Measurements from ENCODE around the gene TENM3. TPM values are rescaled to one million over a fixed set of nuclear protein-coding genes. Genes with fewer than 3 reads are reported as not detected.

The TENM3 gene
- total RNA-seq, 2 experiments from 2014 or later, result not detected

GRCh38 chr4:182608525-182608924 is 365.3 kb downstream of the TENM3 start:
- Mint-ChIP-seq H3K4me3 (no peak overlapping the region), H3K9me3 (no peaks in the 10 kb centered on the region)
- intact Hi-C loops (cut with micrococcal nuclease), result no loop called here

GRCh38 chr4:182616476-182616875 is 373.3 kb downstream of the TENM3 start:
- Mint-ChIP-seq H3K27ac (no peak overlapping the region), H3K36me3 (ENCODE audit: low read depth) (no peaks in the 10 kb centered on the region), H3K4me1 (ENCODE audit: low read depth) (no peaks in the 10 kb centered on the region), H3K27me3 (peaks cover 7% of the 10 kb centered on the region), H3K4me3 (no peak overlapping the region), H3K9me3 (no peaks in the 10 kb centered on the region)
- ChIA-PET CTCF (no interaction called here), POLR2A (no interaction called here)
- DNase-seq, result no peak
- intact Hi-C loops (cut with micrococcal nuclease), result no loop called here
- TF ChIP-seq CTCF (IDR thresholded peaks at IDR 0.05), result no peak
- no peak for ATAC-seq

More at GRCh38 chr4:182608525-182608924, 365.3 kb downstream of the TENM3 start:
- ATAC-seq (no peak), DNase-seq (no peak)
- Mint-ChIP-seq H3K27me3 (peaks cover 4% of the 10 kb centered on the region), H3K4me1 (ENCODE audit: low read depth) (no peaks in the 10 kb centered on the region), H3K36me3 (ENCODE audit: low read depth) (no peaks in the 10 kb centered on the region), H3K27ac (no peak overlapping the region)
- POLR2A ChIA-PET, result no interaction called here
- no peak for TF ChIP-seq CTCF (IDR thresholded peaks at IDR 0.05)
- CTCF ChIA-PET, result no interaction called here

GRCh38 chr4:182619660-182620059 is 376.5 kb downstream of the TENM3 start:
- DNase-seq (no peak), ATAC-seq (no peak)
- POLR2A ChIA-PET, result no interaction called here
- Mint-ChIP-seq H3K4me3 (no peak overlapping the region), H3K27ac (no peak overlapping the region), H3K27me3 (peaks cover 3% of the 10 kb centered on the region), H3K36me3 (ENCODE audit: low read depth) (no peaks in the 10 kb centered on the region), H3K9me3 (no peaks in the 10 kb centered on the region), H3K4me1 (ENCODE audit: low read depth) (no peaks in the 10 kb centered on the region)
- TF ChIP-seq CTCF (IDR thresholded peaks at IDR 0.05), result no peak
- CTCF ChIA-PET, result no interaction called here
- intact Hi-C loops (cut with micrococcal nuclease), result no loop called here

GRCh38 chr4:182620111-182620980 is 377.1 kb downstream of the TENM3 start:
- POLR2A ChIA-PET, result no interaction called here

More at GRCh38 chr4:182620111-182620980, 377.1 kb downstream of the TENM3 start:
- CTCF ChIA-PET, result no interaction called here
- no peaks in the 10 kb centered on the region for H3K36me3 Mint-ChIP-seq (ENCODE audit: low read depth)
- no peak for TF ChIP-seq CTCF (IDR thresholded peaks at IDR 0.05)
- no peak overlapping the region for H3K27ac Mint-ChIP-seq
- no peak overlapping the region for H3K4me3 Mint-ChIP-seq
- ATAC-seq (no peak), DNase-seq (no peak)
- peaks cover 1% of the 10 kb centered on the region for H3K27me3 Mint-ChIP-seq
- H3K4me1 Mint-ChIP-seq (ENCODE audit: low read depth), result no peaks in the 10 kb centered on the region
- intact Hi-C loops (cut with micrococcal nuclease), result no loop called here
- no peaks in the 10 kb centered on the region for H3K9me3 Mint-ChIP-seq

All from activated CD8-positive, alpha-beta T cell treated with anti-CD3 and anti-CD28 coated beads for 36 hours (primary cell).